Lower lobe of right lung (tissue), 2 donors: ENCODE measurements around the gene ERP44. TPM values are rescaled to one million over a fixed set of nuclear protein-coding genes. Genes with fewer than 3 reads are reported as not detected.
"Not testable (repeated sequence)": the region's sequence is repeated elsewhere in the genome, so short reads cannot be mapped to it uniquely, and the experiment has no call there.

Source experiments
- ATAC-seq, 2 donors: fragments of 200-7000 bp; cut with Tn5 transposase; one replicate each; pipeline ENCODE4 v1.9.1; 2020 to 2022; ENCODE audit warnings: mild to moderate bottlenecking in 2 of 2, moderate library complexity in 2 of 2
- DNase-seq: peaks from one replicate; pipeline ENCODE4 v3.0.0-alpha.2; 2020
- H3K27ac ChIP-seq: fragments of 200-600 bp; one replicate; pipeline ENCODE4 v1.8.0; 2022
- H3K27me3 ChIP-seq: fragments of 200-600 bp; one replicate; pipeline ENCODE4 v1.8.0; 2022; ENCODE audit warnings: low read depth
- H3K36me3 ChIP-seq: fragments of 200-600 bp; one replicate; pipeline ENCODE4 v1.8.0; 2022; ENCODE audit warnings: mild to moderate bottlenecking
- H3K4me1 ChIP-seq: fragments of 200-600 bp; one replicate; pipeline ENCODE4 v1.8.0; 2022
- H3K4me3 ChIP-seq: fragments of 200-600 bp; one replicate; pipeline ENCODE4 v1.8.0; 2022; ENCODE audit warnings: mild to moderate bottlenecking
- H3K9me3 ChIP-seq: fragments of 200-600 bp; one replicate; pipeline ENCODE4 v1.8.0; 2022
- intact Hi-C: fragments of 100-400 bp; cut with DNase I; formaldehyde crosslinking; loops from one replicate; pipeline ENCODE4 v1.11.0; 2022
- total RNA-seq: library from RNA; stranded (reverse); fragmentation: NEBNext Ultra II Directional; extraction: Animal tissue kit (Norgen Biotek cat#: 25700); gene quantifications from one replicate; pipeline ENCODE4 v1.2.1, GENCODE V29; 2021
- TF ChIP-seq, protein P1 (sequence below): fragments of 200-600 bp; IDR thresholded peaks from one replicate; pipeline ENCODE4 v1.8.0; 2022; ENCODE audit warnings: antibody characterized with exemption, mild to moderate bottlenecking
- donor health status: DM: no; HTN: yes; CAD: no; lungs with severe emphysema.

The ERP44 gene
- total RNA-seq, 1 donor from 2014 or later: 27.9 TPM

DNA sequence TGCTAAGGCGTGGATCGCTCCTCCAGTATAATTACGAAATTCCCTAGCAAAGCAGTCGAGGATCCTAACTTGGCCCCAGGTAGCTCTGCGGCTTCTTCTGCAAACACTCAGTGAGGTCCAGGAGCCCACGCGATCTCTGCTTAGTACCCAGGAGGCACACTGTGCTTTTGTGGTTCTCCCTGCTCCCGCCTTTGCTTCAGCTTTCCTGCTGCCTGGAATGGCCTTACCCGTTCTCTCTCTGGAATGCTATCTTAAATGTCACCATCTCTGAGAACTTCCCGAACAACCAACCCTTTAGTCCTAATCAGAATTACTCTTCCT is 882 bp upstream of the ERP44 start:
- peak; percentile 58 for DNase-seq
- ATAC-seq: peak; percentile 32 to 56

DNA sequence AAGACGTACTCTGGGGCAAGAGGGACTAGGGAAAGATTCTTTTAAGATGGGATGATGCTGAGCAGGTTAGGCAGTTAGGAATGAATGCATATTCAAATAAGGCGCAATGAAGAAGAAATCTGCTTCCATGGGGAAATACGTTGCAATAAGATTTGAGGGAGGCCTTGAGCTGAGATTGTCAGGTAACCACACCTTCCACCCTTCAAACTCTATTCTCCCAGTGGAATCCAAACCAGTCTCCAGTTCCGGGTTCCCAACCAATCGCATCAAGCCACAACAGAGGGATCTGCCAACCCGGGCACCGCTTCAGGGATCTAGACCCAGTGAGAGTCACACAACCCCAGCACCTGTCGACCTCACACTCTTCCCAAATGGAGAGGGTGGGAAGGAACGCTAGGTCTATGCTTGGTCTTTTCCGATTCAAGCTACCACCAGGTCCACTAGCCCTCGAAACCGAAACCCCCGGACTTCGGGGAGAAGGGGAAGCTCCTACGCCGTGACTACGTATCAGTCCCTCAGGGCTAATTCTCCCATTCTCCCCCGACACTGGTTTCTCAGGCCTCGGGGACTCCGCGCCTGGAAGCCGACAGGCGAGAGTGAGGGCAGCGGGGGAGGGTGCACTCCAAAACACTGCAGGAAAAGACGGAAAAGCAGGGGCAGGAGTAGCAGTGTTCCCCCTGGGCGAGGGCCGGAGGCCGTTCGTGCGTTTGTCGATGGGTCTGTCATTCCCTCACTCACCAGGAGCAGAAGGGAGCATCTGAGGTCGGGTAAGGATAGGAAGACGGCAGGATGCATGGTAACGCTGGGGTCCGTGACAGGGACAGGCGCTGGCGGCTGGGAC is 534 bp downstream of the ERP44 start:
- Histone ChIP-seq H3K36me3 (peaks cover 5% of the 10 kb centered on the region), H3K27ac (peak overlapping the region; percentile 96), H3K9me3 (no peaks in the 10 kb centered on the region), H3K4me3 (peak overlapping the region; percentile 95), H3K27me3 (no peaks in the 10 kb centered on the region), H3K4me1 (peaks cover 37% of the 10 kb centered on the region)
- TF ChIP-seq, protein P1, sequence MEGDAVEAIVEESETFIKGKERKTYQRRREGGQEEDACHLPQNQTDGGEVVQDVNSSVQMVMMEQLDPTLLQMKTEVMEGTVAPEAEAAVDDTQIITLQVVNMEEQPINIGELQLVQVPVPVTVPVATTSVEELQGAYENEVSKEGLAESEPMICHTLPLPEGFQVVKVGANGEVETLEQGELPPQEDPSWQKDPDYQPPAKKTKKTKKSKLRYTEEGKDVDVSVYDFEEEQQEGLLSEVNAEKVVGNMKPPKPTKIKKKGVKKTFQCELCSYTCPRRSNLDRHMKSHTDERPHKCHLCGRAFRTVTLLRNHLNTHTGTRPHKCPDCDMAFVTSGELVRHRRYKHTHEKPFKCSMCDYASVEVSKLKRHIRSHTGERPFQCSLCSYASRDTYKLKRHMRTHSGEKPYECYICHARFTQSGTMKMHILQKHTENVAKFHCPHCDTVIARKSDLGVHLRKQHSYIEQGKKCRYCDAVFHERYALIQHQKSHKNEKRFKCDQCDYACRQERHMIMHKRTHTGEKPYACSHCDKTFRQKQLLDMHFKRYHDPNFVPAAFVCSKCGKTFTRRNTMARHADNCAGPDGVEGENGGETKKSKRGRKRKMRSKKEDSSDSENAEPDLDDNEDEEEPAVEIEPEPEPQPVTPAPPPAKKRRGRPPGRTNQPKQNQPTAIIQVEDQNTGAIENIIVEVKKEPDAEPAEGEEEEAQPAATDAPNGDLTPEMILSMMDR: no peak
- DNase-seq (peak; percentile 66), ATAC-seq (peak; percentile 64 to 76)
- intact Hi-C loops: no loop called here

More for the DNA sequence above, 882 bp upstream of the ERP44 start:
- intact Hi-C loops: no loop called here
- TF ChIP-seq, protein P1: no peak
- no peaks in the 10 kb centered on the region for H3K27me3 ChIP-seq
- peak overlapping the region; percentile 96 for H3K27ac ChIP-seq
- H3K4me1 ChIP-seq: peaks cover 33% of the 10 kb centered on the region
- H3K4me3 ChIP-seq: peak overlapping the region; percentile 95
- peaks cover 16% of the 10 kb centered on the region for H3K36me3 ChIP-seq
- H3K9me3 ChIP-seq: no peaks in the 10 kb centered on the region

DNA sequence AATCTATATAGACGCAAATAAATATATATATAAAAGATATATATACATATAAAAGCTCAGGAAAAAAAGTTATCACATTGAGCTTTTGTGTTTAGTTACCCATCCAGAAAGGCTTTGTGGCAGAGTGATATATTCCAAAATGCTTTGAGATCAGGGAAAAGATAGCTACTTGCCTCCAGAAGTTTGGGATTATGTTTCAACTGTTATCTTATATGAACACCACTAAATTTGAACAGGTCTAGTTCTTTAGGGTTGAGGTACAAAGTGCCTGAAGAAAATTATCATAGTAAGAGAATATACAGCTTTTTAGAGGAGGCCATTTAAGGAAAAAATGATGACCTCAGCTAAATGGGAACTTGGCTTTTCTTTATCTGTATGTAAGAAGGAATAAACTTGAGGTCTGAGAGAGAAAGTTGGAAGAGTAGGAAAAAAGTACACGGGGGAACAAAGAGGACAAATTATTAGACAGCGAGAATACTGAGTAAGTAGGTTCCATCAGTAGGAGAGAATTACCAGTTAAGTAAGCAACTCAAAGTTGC is 2.4 kb downstream of the ERP44 start:
- intact Hi-C loops: no loop called here
- TF ChIP-seq, protein P1: no peak
- DNase-seq: no peak
- no peaks in the 10 kb centered on the region for H3K9me3 ChIP-seq
- ATAC-seq: no peak
- no peak overlapping the region for H3K27ac ChIP-seq
- H3K36me3 ChIP-seq: peaks cover 2% of the 10 kb centered on the region
- H3K4me3 ChIP-seq: no peak overlapping the region
- H3K4me1 ChIP-seq: peaks cover 45% of the 10 kb centered on the region
- no peaks in the 10 kb centered on the region for H3K27me3 ChIP-seq

DNA sequence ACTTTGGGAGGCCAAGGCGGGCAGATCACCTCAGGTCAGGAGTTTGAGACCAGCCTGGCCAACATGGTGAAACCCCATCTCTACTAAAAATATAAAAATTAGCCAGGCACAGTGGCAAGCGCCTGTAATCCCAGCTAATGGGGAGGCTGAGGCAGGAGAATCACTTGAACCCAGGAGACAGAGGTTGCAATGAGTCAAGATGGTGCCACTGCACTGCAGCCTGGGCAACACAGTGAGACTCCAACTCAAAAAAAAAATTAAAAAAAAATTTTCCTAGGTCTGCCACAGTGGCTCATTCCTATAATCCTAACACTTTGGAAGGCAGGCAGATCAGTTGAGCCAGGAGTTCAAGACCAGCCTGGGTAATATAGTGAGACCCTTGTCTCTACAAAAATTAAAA is 4.4 kb downstream of the ERP44 start:
- H3K36me3 ChIP-seq, H3K4me3 ChIP-seq, H3K27ac ChIP-seq, ATAC-seq, DNase-seq, H3K9me3 ChIP-seq, H3K27me3 ChIP-seq, intact Hi-C loops: not testable (repeated sequence)
- H3K4me1 ChIP-seq: peaks cover 37% of the 10 kb centered on the region

DNA sequence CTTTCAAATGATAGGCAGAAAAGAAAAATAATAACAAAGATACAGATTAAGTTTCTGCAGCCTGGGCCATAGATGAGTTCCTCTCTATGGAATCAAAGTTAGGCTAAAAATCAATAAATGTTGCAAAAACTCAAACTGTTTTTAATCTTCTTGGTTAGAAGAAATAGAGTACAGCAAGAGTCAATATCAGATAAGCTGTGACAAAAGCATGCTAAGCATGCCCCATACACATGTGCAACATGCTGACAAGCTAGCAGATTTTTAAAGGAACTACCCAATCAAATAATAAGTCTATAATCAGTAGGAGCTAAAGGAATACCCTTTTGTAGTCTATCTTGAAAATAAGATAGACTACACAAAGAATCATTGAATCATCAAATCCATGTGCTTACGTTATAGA is 6.7 kb downstream of the ERP44 start:
- Histone ChIP-seq H3K36me3 (no peaks in the 10 kb centered on the region), H3K4me3 (no peak overlapping the region), H3K27me3 (no peaks in the 10 kb centered on the region), H3K9me3 (no peaks in the 10 kb centered on the region), H3K4me1 (peaks cover 25% of the 10 kb centered on the region), H3K27ac (no peak overlapping the region)
- TF ChIP-seq, protein P1: no peak
- ATAC-seq (no peak), DNase-seq (no peak)
- intact Hi-C loops: no loop called here

DNA sequence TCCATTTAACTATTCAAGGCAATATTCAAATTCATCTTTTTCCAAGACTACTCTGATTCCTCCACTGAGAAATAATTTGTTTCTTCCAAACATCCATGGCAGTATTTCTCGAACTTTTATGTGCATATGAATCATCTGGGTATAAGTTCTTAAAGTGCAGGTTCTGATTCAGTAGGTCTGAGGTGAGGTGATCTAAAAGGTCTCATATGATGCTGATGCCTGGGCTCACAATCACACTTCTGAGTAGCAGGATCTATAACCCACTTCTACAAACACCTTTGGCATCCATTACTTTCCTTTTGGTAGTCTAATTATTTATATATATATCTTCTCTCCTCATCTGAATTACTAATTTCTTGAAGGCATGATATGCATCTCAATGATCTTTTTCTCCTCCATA is 7.2 kb downstream of the ERP44 start:
- H3K27ac ChIP-seq: no peak overlapping the region
- H3K4me3 ChIP-seq: no peak overlapping the region
- ATAC-seq (no peak), DNase-seq (no peak)
- H3K27me3 ChIP-seq: no peaks in the 10 kb centered on the region
- H3K36me3 ChIP-seq: no peaks in the 10 kb centered on the region
- no peaks in the 10 kb centered on the region for H3K9me3 ChIP-seq
- TF ChIP-seq, protein P1: no peak
- intact Hi-C loops: no loop called here
- peaks cover 21% of the 10 kb centered on the region for H3K4me1 ChIP-seq
